ENCODE results near the gene PDE3A.

DNA sequence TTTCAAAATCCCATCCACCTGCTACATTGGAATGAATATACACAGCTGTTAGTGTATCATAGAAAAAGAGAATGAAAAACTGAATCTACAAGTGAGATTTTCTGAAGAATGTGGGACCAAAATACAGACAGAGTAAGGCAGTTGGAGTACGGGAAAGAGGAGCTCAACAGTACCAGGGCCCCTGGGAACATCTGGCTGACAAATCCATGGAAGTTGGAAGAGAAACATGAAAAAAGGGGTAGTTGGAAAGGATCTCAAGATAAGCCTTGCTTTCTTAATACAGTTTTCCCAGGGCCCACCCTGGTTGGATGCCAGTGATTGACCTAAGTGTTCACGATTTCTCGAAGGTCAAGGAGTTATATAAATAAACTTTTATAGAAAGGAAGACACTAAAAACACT lies 272.8 kb downstream of the PDE3A start:
- TF ChIP-seq, protein P1, sequence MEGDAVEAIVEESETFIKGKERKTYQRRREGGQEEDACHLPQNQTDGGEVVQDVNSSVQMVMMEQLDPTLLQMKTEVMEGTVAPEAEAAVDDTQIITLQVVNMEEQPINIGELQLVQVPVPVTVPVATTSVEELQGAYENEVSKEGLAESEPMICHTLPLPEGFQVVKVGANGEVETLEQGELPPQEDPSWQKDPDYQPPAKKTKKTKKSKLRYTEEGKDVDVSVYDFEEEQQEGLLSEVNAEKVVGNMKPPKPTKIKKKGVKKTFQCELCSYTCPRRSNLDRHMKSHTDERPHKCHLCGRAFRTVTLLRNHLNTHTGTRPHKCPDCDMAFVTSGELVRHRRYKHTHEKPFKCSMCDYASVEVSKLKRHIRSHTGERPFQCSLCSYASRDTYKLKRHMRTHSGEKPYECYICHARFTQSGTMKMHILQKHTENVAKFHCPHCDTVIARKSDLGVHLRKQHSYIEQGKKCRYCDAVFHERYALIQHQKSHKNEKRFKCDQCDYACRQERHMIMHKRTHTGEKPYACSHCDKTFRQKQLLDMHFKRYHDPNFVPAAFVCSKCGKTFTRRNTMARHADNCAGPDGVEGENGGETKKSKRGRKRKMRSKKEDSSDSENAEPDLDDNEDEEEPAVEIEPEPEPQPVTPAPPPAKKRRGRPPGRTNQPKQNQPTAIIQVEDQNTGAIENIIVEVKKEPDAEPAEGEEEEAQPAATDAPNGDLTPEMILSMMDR (conservative IDR thresholded peaks at IDR 0.05; ENCODE audit: low read length): no peak
- no peak for TF ChIP-seq EZH2phosphoT487 (IDR thresholded peaks at IDR 0.05; ENCODE audit: borderline replicate concordance, low read depth, low read length)
